SU-DHL-6 (cell line): Measurements from ENCODE around the gene DYNC1LI1.
A peak's percentile ranks its signal among the peaks of the same experiment; 100 is the strongest.

Source experiments
- H2AFZ ChIP-seq: fragments of 200-600 bp; sonication (generic); 2 replicates; pipeline ENCODE4 v1.6.1; 2014; ENCODE audit warnings: low read depth, mild to moderate bottlenecking, moderate library complexity, mixed read lengths, antibody characterized with exemption, low read length; ENCODE audit not compliant: severe bottlenecking
- H3F3A ChIP-seq: fragments of 200-600 bp; shearing (Covaris generic); 2 replicates; pipeline ENCODE4 v1.6.0; 2016; ENCODE audit warnings: antibody characterized with exemption, mild to moderate bottlenecking; ENCODE audit not compliant: insufficient read depth
- H3K27ac ChIP-seq: fragments of 200-600 bp; sonication (generic); 2 replicates; pipeline ENCODE4 v1.5.1; 2016; ENCODE audit warnings: low read depth, mild to moderate bottlenecking, low read length, moderate library complexity, mixed read lengths
- H3K27me3 ChIP-seq: fragments of 200-600 bp; sonication (generic), shearing (Covaris generic); 2 replicates; pipeline ENCODE4 v1.6.0; 2014; ENCODE audit warnings: mild to moderate bottlenecking, low read length
- H3K36me3 ChIP-seq: fragments of 200-600 bp; sonication (generic); 2 replicates; pipeline ENCODE4 v1.6.1; 2014; ENCODE audit warnings: mild to moderate bottlenecking, low read length, mixed read lengths
- H3K4me2 ChIP-seq: fragments of 300-600, 200-600 bp; shearing (Covaris generic), sonication (generic); 2 replicates; pipeline ENCODE4 v1.6.0; 2014; ENCODE audit warnings: low read length, low read depth, mild to moderate bottlenecking; ENCODE audit not compliant: poor library complexity, severe bottlenecking
- H3K4me3 ChIP-seq: fragments of 200-600 bp; sonication (generic); 2 replicates; pipeline ENCODE4 v1.5.1; 2014; ENCODE audit warnings: antibody characterized with exemption, low read length, mild to moderate bottlenecking, mixed read lengths; ENCODE audit not compliant: insufficient read depth, poor library complexity, severe bottlenecking
- H3K79me2 ChIP-seq: fragments of 200-600 bp; sonication (generic); 2 replicates; pipeline ENCODE4 v1.6.1; 2014; ENCODE audit warnings: mild to moderate bottlenecking, low read length, moderate library complexity; ENCODE audit not compliant: insufficient read depth
- H3K9ac ChIP-seq: fragments of 200-600 bp; sonication (generic); 2 replicates; pipeline ENCODE4 v1.7.0; 2014; ENCODE audit warnings: mild to moderate bottlenecking, low read length
- H3K9me2 ChIP-seq: fragments of 200-600 bp; sonication (generic); replicated peaks from 2 replicates; pipeline ENCODE4 v1.6.1; 2014; ENCODE audit warnings: low read length; ENCODE audit not compliant: insufficient read depth
- H3K9me3 ChIP-seq: fragments of 200-600 bp; sonication (generic); 2 replicates; pipeline ENCODE4 v1.6.1; 2014; ENCODE audit warnings: low read length, mixed read lengths; ENCODE audit not compliant: insufficient read depth
- H4K20me1 ChIP-seq: fragments of 200-600 bp; sonication (generic); 2 replicates; pipeline ENCODE4 v1.6.1; 2014; ENCODE audit warnings: low read depth, mild to moderate bottlenecking, antibody characterized with exemption, low read length, moderate library complexity, mixed read lengths
- EZH2phosphoT487 ChIP-seq: fragments of 200-600 bp; sonication (generic), shearing (Covaris generic); conservative IDR thresholded peaks from 2 replicates; pipeline ENCODE4 v1.6.1; 2018; ENCODE audit warnings: mild to moderate bottlenecking, antibody characterized with exemption, low read length, moderate library complexity, mixed read lengths
- TF ChIP-seq, protein P1 (sequence below): fragments of 200-600 bp; sonication (generic); IDR thresholded peaks from one replicate; pipeline ENCODE4 v1.5.1; 2017; ENCODE audit warnings: antibody characterized with exemption, mild to moderate bottlenecking, low read length, moderate library complexity; ENCODE audit not compliant: insufficient read depth, poor library complexity, severe bottlenecking

DYNC1LI1 gene

GRCh38 chr3:32502946-32503286, 67.7 kb downstream of the DYNC1LI1 start:
- TF ChIP-seq, protein P1, sequence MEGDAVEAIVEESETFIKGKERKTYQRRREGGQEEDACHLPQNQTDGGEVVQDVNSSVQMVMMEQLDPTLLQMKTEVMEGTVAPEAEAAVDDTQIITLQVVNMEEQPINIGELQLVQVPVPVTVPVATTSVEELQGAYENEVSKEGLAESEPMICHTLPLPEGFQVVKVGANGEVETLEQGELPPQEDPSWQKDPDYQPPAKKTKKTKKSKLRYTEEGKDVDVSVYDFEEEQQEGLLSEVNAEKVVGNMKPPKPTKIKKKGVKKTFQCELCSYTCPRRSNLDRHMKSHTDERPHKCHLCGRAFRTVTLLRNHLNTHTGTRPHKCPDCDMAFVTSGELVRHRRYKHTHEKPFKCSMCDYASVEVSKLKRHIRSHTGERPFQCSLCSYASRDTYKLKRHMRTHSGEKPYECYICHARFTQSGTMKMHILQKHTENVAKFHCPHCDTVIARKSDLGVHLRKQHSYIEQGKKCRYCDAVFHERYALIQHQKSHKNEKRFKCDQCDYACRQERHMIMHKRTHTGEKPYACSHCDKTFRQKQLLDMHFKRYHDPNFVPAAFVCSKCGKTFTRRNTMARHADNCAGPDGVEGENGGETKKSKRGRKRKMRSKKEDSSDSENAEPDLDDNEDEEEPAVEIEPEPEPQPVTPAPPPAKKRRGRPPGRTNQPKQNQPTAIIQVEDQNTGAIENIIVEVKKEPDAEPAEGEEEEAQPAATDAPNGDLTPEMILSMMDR = no peak
- TF ChIP-seq EZH2phosphoT487 = no peak
- H3K9ac ChIP-seq = peak overlapping the region; percentile 88
- H3K36me3 ChIP-seq = peaks cover 7% of the 10 kb centered on the region; the same call in 1 of the 2 replicates
- 0 out of 2 replicates have a peak, but pooled peaks cover 6% of the 10 kb centered on the region for H4K20me1 ChIP-seq
- no peaks in the 10 kb centered on the region for H3K27me3 ChIP-seq
- peak overlapping the region; percentile 100 for H2AFZ ChIP-seq
- peak overlapping the region; percentile 79 for H3K4me2 ChIP-seq
- peak overlapping the region; percentile 91 for H3K4me3 ChIP-seq
- no peaks in the 10 kb centered on the region for H3K9me2 ChIP-seq
- H3F3A ChIP-seq = peaks cover 5% of the 10 kb centered on the region; the same call in 1 of the 2 replicates
- H3K9me3 ChIP-seq = no peaks in the 10 kb centered on the region
- H3K79me2 ChIP-seq = peaks cover 38% of the 10 kb centered on the region
- no peak overlapping the region; the same call in 1 of the 2 replicates for H3K27ac ChIP-seq

GRCh38 chr3:32502118-32502945, 68.3 kb downstream of the DYNC1LI1 start, which contains the start of gene CMTM6:
Gene CMTM6 (minus strand): TSS chr3:32502852. CDS start chr3:32502745, 107 bp downstream.
- Histone ChIP-seq H2AFZ (peak within 1 kb of the TSS; percentile 100), H4K20me1 (0 out of 2 replicates have a peak, but pooled peaks cover 6% of the 10 kb centered on the region), H3K79me2 (peaks cover 38% of the 10 kb centered on the region), H3K36me3 (peaks cover 7% of the 10 kb centered on the region; the same call in 1 of the 2 replicates), H3K4me3 (peak within 1 kb of the TSS; percentile 91), H3K27me3 (no peaks in the 10 kb centered on the region), H3F3A (peaks cover 6% of the 10 kb centered on the region; the same call in 1 of the 2 replicates), H3K9ac (peak within 1 kb of the TSS; percentile 88), H3K4me2 (peak within 1 kb of the TSS; percentile 79), H3K27ac (peak within 1 kb of the TSS; percentile 57), H3K9me3 (no peaks in the 10 kb centered on the region), H3K9me2 (no peaks in the 10 kb centered on the region)
- TF ChIP-seq, protein P1 = no peak
- TF ChIP-seq EZH2phosphoT487 = no peak

DNA sequence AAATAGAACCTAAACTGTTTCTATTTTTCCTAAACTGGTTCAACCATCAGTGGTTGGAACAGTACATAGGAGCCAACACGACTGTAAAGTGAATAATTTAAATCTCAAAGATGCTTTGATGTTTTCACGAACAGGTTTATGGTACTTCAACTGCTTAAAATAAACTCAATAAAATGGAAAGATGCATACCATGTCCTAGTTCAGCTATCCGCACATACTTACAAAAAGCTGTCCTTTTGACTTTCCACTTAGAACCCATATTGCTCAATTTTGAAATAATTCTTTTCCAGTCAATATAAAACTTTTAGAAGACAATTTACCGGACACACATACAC, 68.9 kb downstream of the DYNC1LI1 start:
- no peaks in the 10 kb centered on the region for H3K9me2 ChIP-seq
- H3F3A ChIP-seq = peaks cover 6% of the 10 kb centered on the region; the same call in 1 of the 2 replicates
- peak overlapping the region; percentile 88 for H3K9ac ChIP-seq
- H4K20me1 ChIP-seq = 0 out of 2 replicates have a peak, but pooled peaks cover 6% of the 10 kb centered on the region
- H3K27me3 ChIP-seq = no peaks in the 10 kb centered on the region
- peak overlapping the region; percentile 91 for H3K4me3 ChIP-seq
- peaks cover 38% of the 10 kb centered on the region for H3K79me2 ChIP-seq
- no peak overlapping the region for H3K27ac ChIP-seq
- no peaks in the 10 kb centered on the region for H3K9me3 ChIP-seq
- H2AFZ ChIP-seq = peak overlapping the region; percentile 98
- no peak for TF ChIP-seq EZH2phosphoT487
- TF ChIP-seq, protein P1 = no peak
- peaks cover 7% of the 10 kb centered on the region; the same call in 1 of the 2 replicates for H3K36me3 ChIP-seq
- peak overlapping the region; percentile 79 for H3K4me2 ChIP-seq
